HG02938 (cell line): ENCODE results near the gene SLC26A6.

ENCODE experiments used
- ATAC-seq: cut with Tn5 transposase; IDR thresholded peaks from one replicate; pipeline ENCODE4 v1.9.1; 2021; ENCODE audit warnings: mild to moderate bottlenecking, moderate library complexity; ENCODE audit not compliant: unreplicated experiment

SLC26A6 gene

GRCh38 chr3:48581621-48582481, 53.4 kb downstream of the SLC26A6 start:
- ATAC-seq, result no peak

- no peak for ATAC-seq
Measured at GRCh38 chr3:48576647-48577046, 58.6 kb downstream of the SLC26A6 start.
